GM23338 (cell line): ENCODE results near the gene PCDH10. TPM values are rescaled to one million over a fixed set of nuclear protein-coding genes. Genes with fewer than 3 reads are reported as not detected.
A peak's percentile ranks its signal among the peaks of the same experiment; 100 is the strongest.

Source experiments
- ATAC-seq: fragments of 200-7000 bp; cut with Tn5 transposase; 3 replicates; pipeline ENCODE4 v1.9.1; 2020
- DNase-seq: peaks from one replicate; pipeline ENCODE4 v3.0.0-alpha.2; 2015; ENCODE audit warnings: low spot score
- H2AFZ ChIP-seq: fragments of 200-600 bp; sonication (generic); 2 replicates; pipeline ENCODE4 v1.8.0; 2016; ENCODE audit warnings: antibody characterized with exemption, mild to moderate bottlenecking, moderate library complexity
- H3F3A ChIP-seq: fragments of 200-600 bp; sonication (generic); replicated peaks from 2 replicates; pipeline ENCODE4 v1.8.0; 2017; ENCODE audit warnings: antibody characterized with exemption, mixed run types, low read depth
- H3K27ac ChIP-seq: fragments of 200-600 bp; sonication (generic); 2 replicates; pipeline ENCODE4 v1.6.1; 2016; ENCODE audit warnings: low read depth
- H3K27me3 ChIP-seq: fragments of 200-600 bp; sonication (generic); 2 replicates; pipeline ENCODE4 v1.8.0; 2016; ENCODE audit warnings: mild to moderate bottlenecking, mixed run types, moderate library complexity; ENCODE audit not compliant: insufficient read depth
- H3K36me3 ChIP-seq: fragments of 200-600 bp; sonication (generic); 2 replicates; pipeline ENCODE4 v1.8.0; 2016; ENCODE audit warnings: mild to moderate bottlenecking; ENCODE audit not compliant: insufficient read depth
- H3K4me1 ChIP-seq: fragments of 200-600 bp; sonication (generic); 2 replicates; pipeline ENCODE4 v1.8.0; 2016; ENCODE audit warnings: mild to moderate bottlenecking, moderate library complexity; ENCODE audit not compliant: insufficient read depth
- H3K4me2 ChIP-seq: fragments of 200-600 bp; sonication (generic); 2 replicates; pipeline ENCODE4 v1.7.1; 2017; ENCODE audit warnings: mixed run types
- H3K4me3 ChIP-seq: fragments of 200-600 bp; sonication (generic); 2 replicates; pipeline ENCODE4 v1.6.1; 2016; ENCODE audit warnings: mixed run types
- H3K79me2 ChIP-seq: fragments of 200-600 bp; sonication (generic); replicated peaks from 2 replicates; pipeline ENCODE4 v1.8.0; 2017; ENCODE audit warnings: mild to moderate bottlenecking; ENCODE audit not compliant: insufficient read depth
- H3K9me2 ChIP-seq: fragments of 200-600 bp; sonication (generic); 2 replicates; pipeline ENCODE4 v1.8.0; 2017; ENCODE audit not compliant: insufficient read depth
- H4K20me1 ChIP-seq: fragments of 200-600 bp; sonication (generic); replicated peaks from 2 replicates; pipeline ENCODE4 v1.8.0; 2017; ENCODE audit warnings: mild to moderate bottlenecking; ENCODE audit not compliant: insufficient read depth
- H3K27ac Mint-ChIP-seq: 2 replicates; pipeline ENCODE4 v1.8.0; 2020; ENCODE audit warnings: inconsistent platforms, mild to moderate bottlenecking, moderate library complexity, mixed read lengths
- H3K27me3 Mint-ChIP-seq: 3 replicates; pipeline ENCODE4 v1.8.0; 2022; ENCODE audit warnings: low read depth, mild to moderate bottlenecking, moderate library complexity, mixed read lengths, inconsistent platforms; ENCODE audit not compliant: insufficient read depth, poor library complexity
- H3K36me3 Mint-ChIP-seq: 3 replicates; pipeline ENCODE4 v1.8.0; 2021; ENCODE audit warnings: low read depth, mild to moderate bottlenecking, inconsistent platforms, moderate library complexity, mixed read lengths
- H3K4me1 Mint-ChIP-seq: 3 replicates; pipeline ENCODE4 v1.8.0; 2020; ENCODE audit warnings: mild to moderate bottlenecking, inconsistent platforms, mixed read lengths
- H3K4me3 Mint-ChIP-seq: 3 replicates; pipeline ENCODE4 v1.8.0; 2021; ENCODE audit warnings: moderate library complexity, mild to moderate bottlenecking, inconsistent platforms, mixed read lengths
- H3K9me3 Mint-ChIP-seq: 3 replicates; pipeline ENCODE4 v1.8.0; 2020; ENCODE audit warnings: moderate library complexity, mild to moderate bottlenecking, inconsistent platforms, mixed read lengths
- CREB1 ChIP-seq: fragments of 250-450 bp; sonication (Bioruptor Pico); IDR thresholded peaks from 2 replicates; pipeline ENCODE4 v1.5.0; 2020; ENCODE audit warnings: low read depth, mild to moderate bottlenecking, moderate library complexity
- EZH2 ChIP-seq: fragments of 200-600 bp; sonication (generic); IDR thresholded peaks from one replicate; pipeline ENCODE4 v1.8.0; 2017; ENCODE audit warnings: antibody characterized with exemption, mild to moderate bottlenecking, low read depth; ENCODE audit not compliant: unreplicated experiment
- polyA plus RNA-seq: library from polyadenylated mRNA; unstranded; fragments of >200 nt; fragmentation: Nextera tagmentation; extraction: Ambion mirVana; gene quantifications from 2 replicates; pipeline ENCODE4 v1.2.1, GENCODE V29; 2016
- total RNA-seq: library from RNA; depleted of rRNA; stranded (reverse); fragments of >200 nt; shearing (Covaris generic); gene quantifications from 2 replicates; pipeline ENCODE4 v1.2.3, GENCODE V29; 2014
- TF ChIP-seq, protein P1 (sequence below), 2 experiments: fragments of 200-600 bp in 1 of 2; sonication (generic) in 1 of 2; conservative IDR thresholded peaks; 2 replicates each; pipeline versions ENCODE4 v1.5.1 to v1.6.1; 2016 to 2017; ENCODE audit warnings: antibody characterized with exemption in 2 of 2, low read depth in 2 of 2, mild to moderate bottlenecking in 2 of 2, moderate library complexity in 1 of 2
- TF ChIP-seq, protein P2 (sequence below): IDR thresholded peaks from one replicate; pipeline ENCODE4 v1.6.1; 2018; ENCODE audit warnings: antibody characterized with exemption; ENCODE audit not compliant: unreplicated experiment

The PCDH10 gene
- total and polyA plus RNA-seq, 2 experiments from 2014 or later = 1.2 to 4.0 TPM

DNA sequence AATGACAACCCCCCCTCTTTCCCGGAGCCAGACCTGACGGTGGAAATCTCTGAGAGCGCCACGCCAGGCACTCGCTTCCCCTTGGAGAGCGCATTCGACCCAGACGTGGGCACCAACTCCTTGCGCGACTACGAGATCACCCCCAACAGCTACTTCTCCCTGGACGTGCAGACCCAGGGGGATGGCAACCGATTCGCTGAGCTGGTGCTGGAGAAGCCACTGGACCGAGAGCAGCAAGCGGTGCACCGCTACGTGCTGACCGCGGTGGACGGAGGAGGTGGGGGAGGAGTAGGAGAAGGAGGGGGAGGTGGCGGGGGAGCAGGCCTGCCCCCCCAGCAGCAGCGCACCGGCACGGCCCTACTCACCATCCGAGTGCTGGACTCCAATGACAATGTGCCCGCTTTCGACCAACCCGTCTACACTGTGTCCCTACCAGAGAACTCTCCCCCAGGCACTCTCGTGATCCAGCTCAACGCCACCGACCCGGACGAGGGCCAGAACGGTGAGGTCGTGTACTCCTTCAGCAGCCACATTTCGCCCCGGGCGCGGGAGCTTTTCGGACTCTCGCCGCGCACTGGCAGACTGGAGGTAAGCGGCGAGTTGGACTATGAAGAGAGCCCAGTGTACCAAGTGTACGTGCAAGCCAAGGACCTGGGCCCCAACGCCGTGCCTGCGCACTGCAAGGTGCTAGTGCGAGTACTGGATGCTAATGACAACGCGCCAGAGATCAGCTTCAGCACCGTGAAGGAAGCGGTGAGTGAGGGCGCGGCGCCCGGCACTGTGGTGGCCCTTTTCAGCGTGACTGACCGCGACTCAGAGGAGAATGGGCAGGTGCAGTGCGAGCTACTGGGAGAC, 1.6 kb downstream of the PCDH10 start:
- no peaks in the 10 kb centered on the region; the same call in 2 of the 3 replicates for H3K9me3 Mint-ChIP-seq
- no peaks in the 10 kb centered on the region; the same call in 2 of the 3 replicates for H3K36me3 Mint-ChIP-seq
- H3K9me2 ChIP-seq = no peaks in the 10 kb centered on the region
- no peak overlapping the region for H3K27ac ChIP-seq
- peak overlapping the region; percentile 69 for H3K4me3 ChIP-seq
- no peaks in the 10 kb centered on the region for H3K79me2 ChIP-seq
- peaks cover 40% of the 10 kb centered on the region for H3K4me1 Mint-ChIP-seq
- peaks cover 78% of the 10 kb centered on the region for H3K27me3 Mint-ChIP-seq
- 0 out of 2 replicates have a peak, but pooled peaks cover 5% of the 10 kb centered on the region for H4K20me1 ChIP-seq
- peak overlapping the region; percentile 95 for H2AFZ ChIP-seq
- H3K4me3 Mint-ChIP-seq = peak overlapping the region; percentile 68
- H3K4me1 ChIP-seq = peaks cover 48% of the 10 kb centered on the region
- H3K36me3 ChIP-seq = no peaks in the 10 kb centered on the region
- H3F3A ChIP-seq = no peaks in the 10 kb centered on the region
- DNase-seq = peak; percentile 66
- H3K27me3 ChIP-seq = peaks cover 86% of the 10 kb centered on the region
- no peak overlapping the region; the same call in 1 of the 2 replicates for H3K27ac Mint-ChIP-seq
- TF ChIP-seq EZH2 = peak; percentile 35
- no peak for TF ChIP-seq CREB1
- ATAC-seq = peak; percentile 14
- H3K4me2 ChIP-seq = peak overlapping the region; percentile 93

DNA sequence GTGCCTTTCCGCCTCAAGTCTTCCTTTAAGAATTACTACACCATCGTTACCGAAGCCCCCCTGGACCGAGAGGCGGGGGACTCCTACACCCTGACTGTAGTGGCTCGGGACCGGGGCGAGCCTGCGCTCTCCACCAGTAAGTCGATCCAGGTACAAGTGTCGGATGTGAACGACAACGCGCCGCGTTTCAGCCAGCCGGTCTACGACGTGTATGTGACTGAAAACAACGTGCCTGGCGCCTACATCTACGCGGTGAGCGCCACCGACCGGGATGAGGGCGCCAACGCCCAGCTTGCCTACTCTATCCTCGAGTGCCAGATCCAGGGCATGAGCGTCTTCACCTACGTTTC, 2.2 kb downstream of the PCDH10 start:
- H3K4me2 ChIP-seq = peak overlapping the region; percentile 93
- H3K4me1 ChIP-seq = peaks cover 43% of the 10 kb centered on the region
- no peaks in the 10 kb centered on the region for H3K36me3 ChIP-seq
- Mint-ChIP-seq H3K27ac (no peak overlapping the region), H3K4me1 (peaks cover 34% of the 10 kb centered on the region), H3K4me3 (peak overlapping the region; percentile 68), H3K27me3 (peaks cover 74% of the 10 kb centered on the region), H3K9me3 (no peaks in the 10 kb centered on the region; the same call in 2 of the 3 replicates), H3K36me3 (no peaks in the 10 kb centered on the region; the same call in 2 of the 3 replicates)
- TF ChIP-seq, protein P1, sequence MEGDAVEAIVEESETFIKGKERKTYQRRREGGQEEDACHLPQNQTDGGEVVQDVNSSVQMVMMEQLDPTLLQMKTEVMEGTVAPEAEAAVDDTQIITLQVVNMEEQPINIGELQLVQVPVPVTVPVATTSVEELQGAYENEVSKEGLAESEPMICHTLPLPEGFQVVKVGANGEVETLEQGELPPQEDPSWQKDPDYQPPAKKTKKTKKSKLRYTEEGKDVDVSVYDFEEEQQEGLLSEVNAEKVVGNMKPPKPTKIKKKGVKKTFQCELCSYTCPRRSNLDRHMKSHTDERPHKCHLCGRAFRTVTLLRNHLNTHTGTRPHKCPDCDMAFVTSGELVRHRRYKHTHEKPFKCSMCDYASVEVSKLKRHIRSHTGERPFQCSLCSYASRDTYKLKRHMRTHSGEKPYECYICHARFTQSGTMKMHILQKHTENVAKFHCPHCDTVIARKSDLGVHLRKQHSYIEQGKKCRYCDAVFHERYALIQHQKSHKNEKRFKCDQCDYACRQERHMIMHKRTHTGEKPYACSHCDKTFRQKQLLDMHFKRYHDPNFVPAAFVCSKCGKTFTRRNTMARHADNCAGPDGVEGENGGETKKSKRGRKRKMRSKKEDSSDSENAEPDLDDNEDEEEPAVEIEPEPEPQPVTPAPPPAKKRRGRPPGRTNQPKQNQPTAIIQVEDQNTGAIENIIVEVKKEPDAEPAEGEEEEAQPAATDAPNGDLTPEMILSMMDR (conservative IDR thresholded peaks at IDR 0.05; ENCODE audit: low read depth in 2 of 2) = peak in 1 of 2 experiments; percentile 55; a peak in 2 of 4 replicates
- peak; percentile 40; the same call in 1 of the 2 replicates for TF ChIP-seq CREB1
- TF ChIP-seq, protein P2, sequence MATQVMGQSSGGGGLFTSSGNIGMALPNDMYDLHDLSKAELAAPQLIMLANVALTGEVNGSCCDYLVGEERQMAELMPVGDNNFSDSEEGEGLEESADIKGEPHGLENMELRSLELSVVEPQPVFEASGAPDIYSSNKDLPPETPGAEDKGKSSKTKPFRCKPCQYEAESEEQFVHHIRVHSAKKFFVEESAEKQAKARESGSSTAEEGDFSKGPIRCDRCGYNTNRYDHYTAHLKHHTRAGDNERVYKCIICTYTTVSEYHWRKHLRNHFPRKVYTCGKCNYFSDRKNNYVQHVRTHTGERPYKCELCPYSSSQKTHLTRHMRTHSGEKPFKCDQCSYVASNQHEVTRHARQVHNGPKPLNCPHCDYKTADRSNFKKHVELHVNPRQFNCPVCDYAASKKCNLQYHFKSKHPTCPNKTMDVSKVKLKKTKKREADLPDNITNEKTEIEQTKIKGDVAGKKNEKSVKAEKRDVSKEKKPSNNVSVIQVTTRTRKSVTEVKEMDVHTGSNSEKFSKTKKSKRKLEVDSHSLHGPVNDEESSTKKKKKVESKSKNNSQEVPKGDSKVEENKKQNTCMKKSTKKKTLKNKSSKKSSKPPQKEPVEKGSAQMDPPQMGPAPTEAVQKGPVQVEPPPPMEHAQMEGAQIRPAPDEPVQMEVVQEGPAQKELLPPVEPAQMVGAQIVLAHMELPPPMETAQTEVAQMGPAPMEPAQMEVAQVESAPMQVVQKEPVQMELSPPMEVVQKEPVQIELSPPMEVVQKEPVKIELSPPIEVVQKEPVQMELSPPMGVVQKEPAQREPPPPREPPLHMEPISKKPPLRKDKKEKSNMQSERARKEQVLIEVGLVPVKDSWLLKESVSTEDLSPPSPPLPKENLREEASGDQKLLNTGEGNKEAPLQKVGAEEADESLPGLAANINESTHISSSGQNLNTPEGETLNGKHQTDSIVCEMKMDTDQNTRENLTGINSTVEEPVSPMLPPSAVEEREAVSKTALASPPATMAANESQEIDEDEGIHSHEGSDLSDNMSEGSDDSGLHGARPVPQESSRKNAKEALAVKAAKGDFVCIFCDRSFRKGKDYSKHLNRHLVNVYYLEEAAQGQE = no peak
- peak overlapping the region; percentile 69 for H3K4me3 ChIP-seq
- 0 out of 2 replicates have a peak, but pooled peaks cover 5% of the 10 kb centered on the region for H4K20me1 ChIP-seq
- ATAC-seq (peak; percentile 15), DNase-seq (peak; percentile 71)
- H3K9me2 ChIP-seq = no peaks in the 10 kb centered on the region
- no peaks in the 10 kb centered on the region for H3F3A ChIP-seq
- H3K27me3 ChIP-seq = peaks cover 80% of the 10 kb centered on the region
- peak overlapping the region; percentile 95 for H2AFZ ChIP-seq
- no peak overlapping the region for H3K27ac ChIP-seq
- no peaks in the 10 kb centered on the region for H3K79me2 ChIP-seq
